DOHH2 (cell line): Measurements from ENCODE around the gene ARV1.

Source experiments
- H3F3A ChIP-seq: fragments of 200-600 bp; sonication (generic), shearing (Covaris generic); 2 replicates; pipeline ENCODE4 v1.6.0; 2016; ENCODE audit warnings: antibody characterized with exemption, mild to moderate bottlenecking; ENCODE audit not compliant: control insufficient read depth, insufficient read depth
- H3K27ac ChIP-seq: fragments of 200-600 bp; sonication (generic); 2 replicates; pipeline ENCODE4 v1.5.1; 2014; ENCODE audit warnings: low read depth, mild to moderate bottlenecking, low read length, moderate library complexity
- H3K27me3 ChIP-seq: fragments of 200-600 bp; sonication (generic); 2 replicates; pipeline ENCODE4 v1.6.1; 2014; ENCODE audit warnings: mild to moderate bottlenecking, low read length, mixed read lengths; ENCODE audit not compliant: control insufficient read depth
- H3K36me3 ChIP-seq: fragments of 200-600 bp; sonication (generic); 2 replicates; pipeline ENCODE4 v1.6.1; 2014; ENCODE audit warnings: mild to moderate bottlenecking, low read length, moderate library complexity, mixed read lengths; ENCODE audit not compliant: control insufficient read depth
- H3K4me1 ChIP-seq: fragments of 200-600 bp; sonication (generic); 2 replicates; pipeline ENCODE4 v1.6.1; 2014; ENCODE audit warnings: mild to moderate bottlenecking, low read length, mixed read lengths; ENCODE audit not compliant: control insufficient read depth
- H3K4me2 ChIP-seq: fragments of 200-600 bp; sonication (generic); 2 replicates; pipeline ENCODE4 v1.6.0; 2014; ENCODE audit warnings: mild to moderate bottlenecking, low read length, moderate library complexity
- H3K4me3 ChIP-seq: fragments of 200-600 bp; sonication (generic); 2 replicates; pipeline ENCODE4 v1.5.1; 2014; ENCODE audit warnings: mild to moderate bottlenecking, low read length, mixed read lengths
- H3K79me2 ChIP-seq: fragments of 200-600 bp; sonication (generic); 2 replicates; pipeline ENCODE4 v1.6.1; 2014; ENCODE audit warnings: mild to moderate bottlenecking, low read length, mixed read lengths; ENCODE audit not compliant: control insufficient read depth
- H3K9me2 ChIP-seq: fragments of 200-600 bp; sonication (generic); replicated peaks from 2 replicates; pipeline ENCODE4 v1.6.1; 2014; ENCODE audit warnings: mild to moderate bottlenecking, low read length, mixed read lengths; ENCODE audit not compliant: control insufficient read depth
- H3K9me3 ChIP-seq: fragments of 200-600 bp; sonication (generic); 2 replicates; pipeline ENCODE4 v1.6.1; 2014; ENCODE audit warnings: antibody characterized with exemption, low read length, mixed read lengths; ENCODE audit not compliant: control insufficient read depth, insufficient read depth
- H4K20me1 ChIP-seq: fragments of 200-600 bp; sonication (generic); 2 replicates; pipeline ENCODE4 v1.6.0; 2014; ENCODE audit warnings: low read depth, mild to moderate bottlenecking, antibody characterized with exemption, low read length, moderate library complexity; ENCODE audit not compliant: control insufficient read depth, insufficient read depth
- CTCF ChIP-seq: fragments of 200-600 bp; sonication (generic); IDR thresholded peaks from one replicate; pipeline ENCODE4 v1.5.1; 2014; ENCODE audit warnings: antibody characterized with exemption, mild to moderate bottlenecking, low read depth, low read length; ENCODE audit not compliant: poor library complexity, severe bottlenecking
- EZH2phosphoT487 ChIP-seq: fragments of 200-600 bp; sonication (generic); IDR thresholded peaks from 2 replicates; pipeline ENCODE4 v1.6.1; 2017; ENCODE audit warnings: borderline replicate concordance, mild to moderate bottlenecking, antibody characterized with exemption, low read length, moderate library complexity, mixed read lengths

ARV1 gene

DNA sequence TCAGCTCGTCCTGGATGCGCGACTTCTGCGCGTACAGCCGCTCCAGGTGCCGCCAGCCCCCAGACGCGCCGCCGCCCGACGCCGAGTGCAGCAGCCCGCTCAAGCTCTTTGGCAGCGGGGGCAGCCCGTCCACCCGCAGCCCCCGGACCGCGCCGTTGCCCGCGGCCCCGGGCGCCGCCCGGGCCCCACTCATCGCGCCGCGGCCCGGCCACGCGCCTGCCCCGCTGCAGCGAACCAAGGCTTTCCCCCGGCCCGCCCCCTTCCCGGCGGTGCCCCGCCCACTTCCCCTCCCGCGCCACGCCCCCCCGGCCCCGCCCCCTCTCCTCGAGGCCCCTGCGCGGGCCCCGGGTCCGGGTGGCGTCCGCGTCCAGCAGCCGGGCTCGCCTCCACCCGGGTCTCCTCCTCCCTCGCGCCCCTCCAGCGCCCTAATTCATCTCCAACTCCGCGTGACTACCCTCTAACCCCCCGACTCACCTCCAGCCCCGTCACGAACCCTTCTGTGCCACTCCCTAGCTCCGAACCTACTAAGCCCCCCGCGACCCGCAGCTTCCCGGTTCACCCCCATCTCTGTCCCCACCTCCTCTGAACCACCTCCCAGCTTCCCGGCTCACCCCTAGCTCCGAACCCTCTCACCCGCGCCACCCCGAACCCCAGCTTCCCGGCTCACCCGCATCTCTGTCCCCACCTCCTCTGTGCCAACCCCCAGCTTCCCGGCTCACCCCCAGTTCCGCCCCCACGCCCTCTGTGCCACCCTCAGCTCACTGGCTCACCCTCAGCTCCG, 61.3 kb downstream of the ARV1 start, which contains the start of gene FAM89A:
Gene FAM89A (minus strand): TSS at position 236 of the 781 bp plus-strand sequence. CDS start 43 bp downstream, at position 193.
- TF ChIP-seq CTCF (no peak), EZH2phosphoT487 (no peak)
- peak within 1 kb of the TSS; percentile 87 for H3K4me3 ChIP-seq
- H4K20me1 ChIP-seq = peaks cover 8% of the 10 kb centered on the region; the same call in 1 of the 2 replicates
- H3K9me2 ChIP-seq = no peaks in the 10 kb centered on the region
- no peaks in the 10 kb centered on the region; the same call in 1 of the 2 replicates for H3K36me3 ChIP-seq
- H3K4me2 ChIP-seq = peak within 1 kb of the TSS; percentile 88
- peaks cover 37% of the 10 kb centered on the region for H3K27me3 ChIP-seq
- peaks cover 23% of the 10 kb centered on the region for H3K79me2 ChIP-seq
- H3K4me1 ChIP-seq = peaks cover 31% of the 10 kb centered on the region
- no peaks in the 10 kb centered on the region for H3F3A ChIP-seq
- no peaks in the 10 kb centered on the region for H3K9me3 ChIP-seq
- H3K27ac ChIP-seq = no peak within 1 kb of the TSS

GRCh38 chr1:231040800-231041718, 62.2 kb downstream of the ARV1 start:
- peaks cover 5% of the 10 kb centered on the region; the same call in 1 of the 2 replicates for H4K20me1 ChIP-seq
- H3K9me2 ChIP-seq = no peaks in the 10 kb centered on the region
- peaks cover 25% of the 10 kb centered on the region for H3K4me1 ChIP-seq
- H3K9me3 ChIP-seq = no peaks in the 10 kb centered on the region
- TF ChIP-seq CTCF (no peak), EZH2phosphoT487 (no peak)
- H3K79me2 ChIP-seq = peaks cover 21% of the 10 kb centered on the region
- peak overlapping the region; percentile 88 for H3K4me2 ChIP-seq
- peaks cover 41% of the 10 kb centered on the region for H3K27me3 ChIP-seq
- no peaks in the 10 kb centered on the region for H3F3A ChIP-seq
- H3K4me3 ChIP-seq = peak overlapping the region; percentile 87
- no peaks in the 10 kb centered on the region; the same call in 1 of the 2 replicates for H3K36me3 ChIP-seq
- no peak overlapping the region for H3K27ac ChIP-seq

GRCh38 chr1:231041719-231042261, 62.9 kb downstream of the ARV1 start:
- Histone ChIP-seq H3K4me1 (peaks cover 18% of the 10 kb centered on the region), H3K79me2 (peaks cover 21% of the 10 kb centered on the region), H3K4me2 (no peak overlapping the region), H3K36me3 (no peaks in the 10 kb centered on the region; the same call in 1 of the 2 replicates), H3F3A (no peaks in the 10 kb centered on the region), H3K27me3 (peaks cover 44% of the 10 kb centered on the region), H3K9me3 (no peaks in the 10 kb centered on the region), H3K4me3 (no peak overlapping the region), H3K27ac (no peak overlapping the region), H4K20me1 (peaks cover 5% of the 10 kb centered on the region; the same call in 1 of the 2 replicates), H3K9me2 (no peaks in the 10 kb centered on the region)
- TF ChIP-seq CTCF = no peak
- TF ChIP-seq EZH2phosphoT487 = no peak
